ENCODE data around the gene ZFAND2B. TPM values are rescaled to one million over a fixed set of nuclear protein-coding genes. Genes with fewer than 3 reads are reported as not detected.

The ZFAND2B gene, protein sequence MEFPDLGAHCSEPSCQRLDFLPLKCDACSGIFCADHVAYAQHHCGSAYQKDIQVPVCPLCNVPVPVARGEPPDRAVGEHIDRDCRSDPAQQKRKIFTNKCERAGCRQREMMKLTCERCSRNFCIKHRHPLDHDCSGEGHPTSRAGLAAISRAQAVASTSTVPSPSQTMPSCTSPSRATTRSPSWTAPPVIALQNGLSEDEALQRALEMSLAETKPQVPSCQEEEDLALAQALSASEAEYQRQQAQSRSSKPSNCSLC
- 20.3 and 22.2 TPM in 2 replicates for total RNA-seq

GRCh38 chr2:219206328-219207133 lies at the start of gene ZFAND2B:
Gene ZFAND2B, plus strand, starts transcription at chr2:219206782. Its CDS starts 206 bp downstream, at chr2:219206988.

GRCh38 chr2:219160186-219161017 lies 46.2 kb upstream of the ZFAND2B start, which contains the start of gene NHEJ1:
Gene NHEJ1, minus strand, starts transcription at chr2:219160815. Its CDS starts 2,453 bp downstream, at chr2:219158362.

DNA sequence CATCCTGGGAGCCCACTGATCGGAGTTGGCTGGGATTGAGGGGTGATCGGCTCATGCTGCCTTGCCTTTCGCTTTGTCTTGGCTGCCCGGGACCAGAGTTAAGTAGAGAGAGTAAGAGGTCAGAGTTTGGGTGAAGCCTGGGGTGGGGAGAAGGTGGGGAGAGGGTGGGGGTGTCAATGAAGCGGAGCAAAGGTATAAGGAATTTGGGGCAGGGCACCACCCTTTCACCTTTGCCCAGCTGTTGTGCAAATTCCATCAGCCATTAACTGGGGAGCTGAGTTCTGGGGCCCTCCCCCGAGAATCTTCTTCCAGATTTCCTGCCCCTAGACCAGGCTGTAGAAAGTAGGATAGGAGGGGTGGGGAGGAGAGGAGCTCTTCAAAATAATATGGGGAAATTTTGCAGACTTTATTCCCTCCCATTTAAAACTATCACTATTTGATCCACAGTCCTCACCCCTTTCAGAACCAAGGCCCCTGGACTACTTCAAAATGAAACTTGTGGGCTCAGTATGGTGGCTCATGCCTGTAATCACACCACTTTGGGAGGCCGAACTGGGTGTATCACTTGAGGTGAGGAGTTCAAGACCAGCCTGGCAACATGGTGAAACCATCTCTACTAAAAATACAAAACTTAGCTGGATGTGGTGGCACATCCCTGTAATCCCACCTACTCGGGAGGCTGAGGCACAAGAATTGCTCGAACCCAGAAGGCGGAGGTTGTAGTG lies 36.5 kb upstream of the ZFAND2B start, which contains the start of gene SLC23A3:
Gene SLC23A3 (minus strand): TSS at position 100 of the 725 bp plus-strand sequence. CDS start 45 bp downstream, at position 55.

DNA sequence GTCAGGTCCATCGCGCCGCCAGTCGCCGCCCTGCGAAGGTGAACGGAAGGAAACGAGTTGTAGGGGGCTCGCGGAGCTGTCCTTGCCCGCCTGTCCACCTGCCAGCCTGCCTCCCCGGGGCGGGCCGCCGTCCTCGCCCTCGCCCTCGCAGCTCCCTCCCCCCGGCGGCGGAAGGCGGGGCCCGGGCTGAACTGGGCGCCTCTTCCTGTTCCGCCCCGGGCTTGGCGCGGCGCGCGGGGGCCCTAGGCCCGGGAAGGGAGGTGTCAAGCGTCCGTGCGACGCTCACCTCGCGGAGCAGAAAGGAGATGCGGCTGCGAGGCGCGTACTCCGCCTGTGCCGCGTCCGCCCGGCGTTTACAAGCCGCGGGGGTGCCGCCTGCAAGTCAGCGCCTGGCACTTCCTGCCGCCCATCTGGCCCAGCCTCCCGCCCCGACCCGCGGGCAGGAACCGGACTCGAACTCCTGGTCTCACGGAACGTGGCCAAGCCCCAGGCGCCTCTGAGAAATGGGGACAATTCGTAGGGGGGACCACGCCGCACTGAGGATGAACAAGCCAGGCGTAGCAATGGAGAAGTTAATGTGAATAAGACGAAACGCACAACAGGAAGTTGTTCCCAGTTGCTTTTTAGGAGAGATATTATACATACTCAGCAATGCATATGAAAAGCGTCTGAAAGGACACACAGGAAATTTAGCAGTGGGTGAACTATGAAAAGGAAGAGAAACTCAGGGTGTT lies 29.6 kb upstream of the ZFAND2B start, which contains the start of gene CNPPD1:
Gene CNPPD1 (minus strand): TSS at position 108 of the 734 bp plus-strand sequence. CDS start 97 bp downstream, at position 11.

GRCh38 chr2:219177552-219178376 lies 28.8 kb upstream of the ZFAND2B start, which contains the start of gene RETREG2:
Gene RETREG2, plus strand, starts transcription at chr2:219178275. Its CDS starts 78 bp downstream, at chr2:219178353.

DNA sequence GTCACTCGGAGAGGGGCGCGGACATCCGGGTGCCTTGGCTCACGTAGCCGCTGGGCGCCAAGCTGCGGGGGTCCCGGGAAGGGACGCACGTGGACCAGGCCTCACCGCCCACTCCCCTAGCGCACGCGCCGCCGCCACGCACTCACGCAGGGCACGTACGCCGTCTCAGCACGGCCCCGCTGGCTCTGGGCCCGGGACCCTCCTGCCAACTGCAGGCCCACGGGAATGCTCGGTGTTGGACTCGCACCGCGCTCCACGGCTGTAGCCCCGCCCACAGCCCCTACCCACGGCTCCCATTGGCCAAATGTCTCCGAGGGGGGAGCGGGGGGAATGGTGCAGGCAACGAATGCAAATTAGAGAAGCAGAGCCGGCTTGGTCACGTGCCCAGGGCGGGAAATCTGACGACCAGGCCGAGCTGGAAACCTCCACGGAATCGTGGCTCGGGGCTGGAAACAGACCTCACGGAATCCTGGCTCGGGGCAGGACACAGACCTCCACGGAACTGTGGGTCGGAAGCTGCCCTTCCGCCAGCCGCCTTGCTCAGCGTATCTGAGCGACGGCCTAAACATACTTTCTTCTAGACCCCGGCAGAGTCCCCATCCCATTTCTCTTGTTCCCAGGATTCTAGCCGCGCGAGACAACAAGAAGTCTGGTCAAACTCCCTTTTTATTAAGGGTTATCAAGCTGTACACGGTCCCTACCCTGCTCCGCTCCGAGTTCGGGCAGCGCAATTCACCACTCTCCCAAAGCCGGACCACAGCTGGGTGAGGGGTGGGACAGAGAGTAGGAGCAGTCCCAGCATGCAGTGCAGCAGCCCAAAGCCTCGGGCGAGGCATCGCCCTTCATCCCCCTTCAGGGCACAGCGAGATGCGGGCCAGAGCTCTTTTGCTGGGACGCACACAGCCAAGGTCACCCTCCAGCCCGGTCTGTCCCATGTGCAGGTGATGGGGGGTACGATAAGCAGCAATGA lies 12.4 kb downstream of the ZFAND2B start, which contains the start of gene ABCB6:
Gene ABCB6 (minus strand): TSS at position 227 of the 970 bp plus-strand sequence. CDS start 285 bp downstream, outside the sequence.

DNA sequence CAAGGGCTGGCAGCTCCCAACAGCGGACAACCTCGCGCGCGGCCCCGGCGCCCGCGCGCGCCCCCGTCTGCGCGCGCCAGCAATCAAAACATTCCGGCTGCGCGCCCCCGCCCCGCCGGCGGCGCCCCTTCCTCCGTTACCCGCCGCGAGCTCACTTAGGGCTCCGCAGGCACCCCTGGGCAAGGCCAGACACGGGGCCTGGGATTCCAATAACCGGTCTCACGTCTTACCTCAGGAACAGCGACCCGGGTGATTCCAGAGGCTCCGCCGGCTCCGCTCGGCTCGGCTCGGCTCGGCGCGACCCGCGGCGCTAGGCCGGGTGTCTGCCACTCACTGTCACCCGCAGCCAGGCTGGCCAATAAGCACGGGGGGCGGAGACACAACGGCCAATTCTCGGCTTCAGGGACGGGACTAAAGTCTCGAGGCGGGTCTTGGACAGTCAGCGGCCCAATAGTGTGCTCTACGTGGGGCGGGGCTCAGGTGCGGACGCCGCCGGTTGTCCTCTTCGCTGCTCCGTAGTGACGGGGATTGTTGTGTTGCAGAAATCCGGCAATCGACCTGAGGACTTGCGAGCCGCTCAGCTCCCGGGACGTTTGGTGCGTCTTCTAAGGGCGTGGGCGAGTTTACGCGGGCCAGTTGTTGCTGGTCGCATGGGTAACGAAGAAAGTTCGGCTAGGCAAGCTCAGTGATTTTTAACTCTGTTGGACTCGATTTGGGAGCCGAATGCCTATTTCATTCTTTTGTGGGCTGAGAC lies 22.9 kb downstream of the ZFAND2B start, which contains the start of the genes ANKZF1 and ATG9A:
Gene ANKZF1 (plus strand): TSS at position 502 of the 754 bp plus-strand sequence. CDS start 452 bp downstream, outside the sequence.
Gene ATG9A (minus strand): TSS at position 332 of the 754 bp plus-strand sequence. CDS start 1,612 bp downstream, outside the sequence.

DNA sequence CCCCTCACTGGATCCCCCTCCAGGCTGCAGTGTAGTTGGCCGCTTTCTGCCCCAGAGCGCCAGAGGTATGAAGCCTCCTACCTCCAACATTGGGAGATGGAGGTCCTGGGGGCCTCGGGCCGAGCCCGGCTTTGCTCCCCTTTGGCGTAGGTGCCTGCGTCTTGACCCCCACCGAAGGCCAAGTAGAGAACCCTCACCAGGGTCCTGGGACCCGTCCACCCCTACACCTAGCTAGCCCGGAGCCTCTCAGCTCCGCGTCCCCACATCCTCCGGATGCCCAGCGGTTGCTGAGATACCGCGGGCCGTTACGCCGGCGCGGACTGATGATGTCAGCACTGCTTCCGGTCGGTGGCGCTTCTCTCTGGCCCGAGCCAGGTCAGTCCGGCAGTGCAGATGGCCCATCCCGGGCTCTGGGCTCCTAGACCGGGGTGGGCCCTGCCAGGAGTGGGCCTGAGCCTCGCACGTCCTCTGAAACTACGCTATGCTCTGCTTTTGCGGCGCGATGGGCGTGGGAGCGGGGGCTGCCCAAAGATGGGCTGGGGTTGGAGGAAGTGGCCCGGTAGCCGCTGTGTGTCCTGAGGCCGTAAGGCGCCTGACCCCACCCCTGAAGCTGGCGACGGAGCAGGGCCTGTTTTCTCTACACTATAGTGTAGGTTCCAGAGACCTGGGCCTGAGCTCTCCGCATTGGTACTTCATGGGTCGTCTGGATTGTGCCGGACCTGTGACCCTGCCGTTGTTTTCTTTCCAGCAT lies 38.7 kb downstream of the ZFAND2B start, which contains the start of the genes GLB1L and STK16:
Gene GLB1L (minus strand): TSS at position 297 of the 751 bp plus-strand sequence. CDS start 1,871 bp downstream, outside the sequence.
Gene STK16 (plus strand): TSS at position 332 of the 751 bp plus-strand sequence. CDS start 521 bp downstream, outside the sequence.

GRCh38 chr2:219252900-219253752 lies 46.5 kb downstream of the ZFAND2B start, which contains the start of gene TUBA4B:
Gene TUBA4B, plus strand, starts transcription at chr2:219253243. Its CDS starts 165 bp downstream, at chr2:219253408.

GRCh38 chr2:219253753-219254589 lies 47.4 kb downstream of the ZFAND2B start, which contains the start of gene TUBA4A:
Gene TUBA4A, minus strand, starts transcription at chr2:219253918. Its CDS starts 60 bp downstream, at chr2:219253858.

